VCaP (cell line): ENCODE measurements around the gene TRIM62.

Source experiments
- H3K27ac ChIP-seq: fragments of 450-650 bp; 2 replicates; pipeline ENCODE4 v1.5.1; 2017
- TF ChIP-seq, protein P1 (sequence below): fragments of 450-650 bp; conservative IDR thresholded peaks from 2 replicates; pipeline ENCODE4 v1.5.1; 2017; ENCODE audit warnings: mild to moderate bottlenecking, moderate library complexity

TRIM62 gene

DNA sequence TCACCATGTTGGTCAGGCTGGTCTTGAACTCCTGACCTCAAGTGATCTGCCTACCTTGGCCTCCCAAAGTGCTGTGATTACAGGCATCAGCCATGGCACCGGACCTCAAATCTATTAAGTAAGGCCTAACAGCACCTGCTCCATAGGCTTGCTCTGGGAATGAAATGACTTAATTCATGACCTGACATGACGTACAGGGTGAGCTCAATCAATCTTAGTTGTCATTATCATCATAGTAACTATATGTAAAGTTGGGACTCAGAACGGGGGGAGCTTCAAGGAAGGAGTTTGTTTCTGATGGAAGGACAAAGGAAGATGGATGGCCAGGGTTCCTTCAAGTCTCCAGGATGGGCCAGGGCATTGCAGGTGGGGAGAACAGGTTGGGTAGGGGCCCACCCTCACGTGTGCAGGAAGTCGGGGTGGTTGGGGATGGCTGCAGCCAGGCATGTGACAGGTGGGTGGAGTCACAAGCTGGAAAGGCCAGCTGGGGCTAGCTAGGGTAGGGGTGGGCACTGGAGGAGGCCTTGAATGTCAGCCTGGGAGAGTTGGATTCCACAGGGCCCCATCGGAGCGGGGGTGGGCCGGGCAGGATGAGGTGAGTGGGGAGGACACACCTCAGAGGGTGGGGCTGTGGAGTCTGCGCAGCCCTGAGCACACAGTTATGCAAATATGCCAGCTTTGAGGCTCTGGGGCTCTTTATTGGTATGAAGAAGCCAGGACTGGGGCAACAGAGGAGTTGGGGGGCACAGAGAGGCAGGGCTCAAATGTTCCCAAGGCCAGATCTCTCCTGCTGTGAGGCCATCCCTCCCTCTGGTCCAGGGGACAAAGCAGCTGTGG is 9.6 kb downstream of the TRIM62 start:
- TF ChIP-seq, protein P1, sequence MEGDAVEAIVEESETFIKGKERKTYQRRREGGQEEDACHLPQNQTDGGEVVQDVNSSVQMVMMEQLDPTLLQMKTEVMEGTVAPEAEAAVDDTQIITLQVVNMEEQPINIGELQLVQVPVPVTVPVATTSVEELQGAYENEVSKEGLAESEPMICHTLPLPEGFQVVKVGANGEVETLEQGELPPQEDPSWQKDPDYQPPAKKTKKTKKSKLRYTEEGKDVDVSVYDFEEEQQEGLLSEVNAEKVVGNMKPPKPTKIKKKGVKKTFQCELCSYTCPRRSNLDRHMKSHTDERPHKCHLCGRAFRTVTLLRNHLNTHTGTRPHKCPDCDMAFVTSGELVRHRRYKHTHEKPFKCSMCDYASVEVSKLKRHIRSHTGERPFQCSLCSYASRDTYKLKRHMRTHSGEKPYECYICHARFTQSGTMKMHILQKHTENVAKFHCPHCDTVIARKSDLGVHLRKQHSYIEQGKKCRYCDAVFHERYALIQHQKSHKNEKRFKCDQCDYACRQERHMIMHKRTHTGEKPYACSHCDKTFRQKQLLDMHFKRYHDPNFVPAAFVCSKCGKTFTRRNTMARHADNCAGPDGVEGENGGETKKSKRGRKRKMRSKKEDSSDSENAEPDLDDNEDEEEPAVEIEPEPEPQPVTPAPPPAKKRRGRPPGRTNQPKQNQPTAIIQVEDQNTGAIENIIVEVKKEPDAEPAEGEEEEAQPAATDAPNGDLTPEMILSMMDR = no peak
- no peak overlapping the region for H3K27ac ChIP-seq

DNA sequence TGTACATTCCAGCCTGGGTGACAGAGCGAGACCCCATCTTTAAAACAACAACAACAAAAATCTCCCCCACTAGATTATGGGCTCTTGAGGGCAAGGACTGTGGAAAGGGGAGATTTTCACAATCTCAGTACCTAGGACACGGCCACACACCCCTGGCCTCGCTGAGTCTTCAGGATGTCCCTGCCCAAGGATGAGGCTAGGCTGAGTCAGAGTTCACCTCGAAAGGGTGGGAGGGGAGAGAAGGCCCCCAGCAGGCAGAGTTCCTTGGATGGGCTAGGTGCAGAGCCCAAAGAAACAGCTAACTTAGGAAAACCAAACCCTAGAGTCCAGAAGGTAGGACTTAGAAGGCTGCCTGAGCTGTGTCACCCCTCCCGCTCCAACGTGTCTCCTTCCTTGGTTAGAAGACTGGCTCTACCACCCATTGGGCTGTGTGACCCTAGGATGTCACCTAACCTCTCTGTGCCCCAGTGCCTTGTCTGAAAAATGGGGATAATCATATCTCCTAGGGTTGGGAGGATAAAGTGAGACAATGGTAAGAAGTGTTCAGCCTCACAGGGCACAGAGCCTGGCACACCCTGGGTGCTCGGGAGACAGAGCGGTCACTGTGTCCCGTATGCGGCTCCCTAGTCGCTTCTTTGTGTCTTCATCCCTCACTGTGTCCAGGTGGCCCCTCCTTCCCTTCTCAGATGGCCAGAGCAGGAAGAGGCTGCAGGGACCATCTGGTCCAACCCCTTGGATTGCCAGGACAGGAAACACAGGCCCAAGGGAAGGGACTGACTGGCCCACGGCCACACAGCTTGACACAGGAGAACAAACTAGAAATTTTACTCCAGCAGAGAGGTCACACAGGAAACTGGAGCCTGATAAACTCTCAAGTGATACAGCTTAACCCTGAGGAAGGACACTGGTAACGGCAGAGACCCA is 11.2 kb downstream of the TRIM62 start:
- TF ChIP-seq, protein P1 = no peak
- 0 out of 2 replicates have a peak overlapping the region, but pooled peaks have one; percentile 4 for H3K27ac ChIP-seq

DNA sequence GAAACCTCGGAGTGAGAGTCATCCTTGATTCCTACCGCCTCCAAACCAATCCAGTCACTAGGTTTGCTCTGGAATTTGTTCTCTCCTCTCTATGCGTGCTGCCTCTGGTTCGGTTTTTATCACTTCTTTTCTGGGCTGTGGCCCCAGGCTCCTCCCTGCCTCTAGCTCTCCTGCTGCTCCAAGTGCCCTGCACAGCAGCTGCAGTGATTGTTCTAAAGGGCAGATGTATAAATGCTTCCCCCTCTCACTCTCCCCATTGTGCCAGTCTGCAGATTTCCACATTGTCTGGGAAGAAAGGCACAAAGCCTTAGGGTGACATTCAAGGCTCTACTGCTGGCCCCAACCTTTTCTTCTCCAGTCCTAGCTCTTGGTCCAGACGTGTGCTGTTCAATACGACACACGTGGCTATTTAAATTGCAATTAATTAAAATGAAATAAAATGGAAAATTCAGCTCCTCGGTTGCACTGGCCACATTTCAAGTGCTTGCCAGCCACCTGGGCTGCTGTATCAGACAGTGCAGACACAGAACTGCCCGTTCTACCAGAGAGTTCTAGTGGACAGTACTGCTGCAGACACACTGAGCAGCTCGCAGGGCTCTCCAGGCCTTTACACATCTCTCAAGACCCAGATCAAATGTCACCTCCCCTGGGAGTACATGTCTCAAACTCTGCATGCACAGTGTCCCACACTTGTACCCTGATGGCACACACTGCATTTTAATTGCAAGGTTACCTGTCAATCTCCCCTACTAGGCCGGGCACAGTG is 12.4 kb downstream of the TRIM62 start:
- no peak overlapping the region for H3K27ac ChIP-seq
- TF ChIP-seq, protein P1 = no peak

DNA sequence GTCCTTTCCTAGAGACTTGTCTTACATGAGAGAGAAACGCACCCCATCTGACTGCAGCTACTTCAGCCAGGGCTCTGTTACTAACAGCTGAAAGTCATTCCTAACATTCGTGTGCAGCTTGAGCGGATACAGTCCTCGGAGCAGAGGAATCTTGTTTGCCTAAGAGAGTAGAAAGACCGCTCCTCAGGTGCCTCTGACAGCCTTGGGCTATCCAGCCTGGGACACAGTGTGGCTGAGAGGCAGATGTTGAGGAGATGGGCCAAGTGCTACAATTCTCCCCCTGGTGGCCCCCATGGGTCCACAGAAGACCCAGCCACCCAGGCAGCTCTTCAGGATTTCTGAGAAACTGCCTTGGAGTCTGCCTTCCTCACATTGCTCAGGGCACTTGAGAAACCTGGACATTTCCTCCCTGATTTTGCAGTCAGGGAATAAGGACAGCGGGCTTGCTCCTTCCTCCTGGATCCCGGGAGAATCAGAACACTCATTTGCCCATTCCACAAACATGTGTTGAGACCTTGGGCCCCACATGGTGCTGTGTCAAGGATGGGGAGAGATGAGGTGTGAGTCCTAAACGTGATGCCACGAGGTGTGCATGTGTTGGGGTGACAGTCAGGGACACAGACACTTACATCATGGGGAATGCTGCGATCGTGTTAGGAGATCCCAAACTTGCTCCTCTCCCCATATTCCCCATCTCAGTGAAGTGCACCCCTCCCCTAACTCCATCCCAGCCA is 13.1 kb downstream of the TRIM62 start:
- no peak overlapping the region for H3K27ac ChIP-seq
- TF ChIP-seq, protein P1 = no peak

DNA sequence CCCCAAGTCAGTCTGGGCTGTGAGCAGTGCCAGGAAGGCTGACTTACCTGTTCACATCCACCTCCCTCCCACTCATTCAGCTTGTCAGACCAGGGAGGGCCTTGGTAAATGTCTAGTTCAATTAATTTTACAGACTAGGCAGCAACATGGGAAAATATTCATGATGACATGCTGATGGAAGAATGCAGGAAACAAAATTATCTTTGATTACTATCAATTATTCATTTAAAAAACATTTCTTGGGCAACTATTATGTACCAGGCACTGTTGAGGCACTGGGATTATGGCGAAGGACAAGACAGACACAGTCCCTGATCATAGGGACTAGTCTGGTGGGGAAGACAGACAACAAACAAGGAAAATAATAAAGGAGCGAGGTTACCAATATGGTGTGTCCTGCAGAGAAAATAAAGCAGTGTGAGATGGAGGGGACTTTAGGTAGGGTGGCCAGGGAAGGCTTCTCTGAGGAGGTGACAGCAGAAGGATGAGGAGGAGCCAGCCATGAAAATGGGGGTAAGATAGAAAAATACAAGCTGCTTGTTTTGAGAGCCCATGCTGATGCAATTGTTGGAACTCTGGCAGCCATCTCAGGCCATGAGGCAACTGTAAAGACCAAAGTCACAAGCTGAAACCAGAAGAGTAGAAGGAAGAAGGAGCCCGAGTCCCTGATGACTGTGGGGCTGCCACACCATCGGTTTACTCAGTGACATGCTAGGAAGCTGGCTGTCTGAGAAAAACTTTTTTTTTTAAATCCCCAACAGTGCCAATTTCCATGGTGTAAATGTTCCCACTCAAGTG is 14.0 kb downstream of the TRIM62 start:
- no peak overlapping the region for H3K27ac ChIP-seq
- TF ChIP-seq, protein P1 = no peak

DNA sequence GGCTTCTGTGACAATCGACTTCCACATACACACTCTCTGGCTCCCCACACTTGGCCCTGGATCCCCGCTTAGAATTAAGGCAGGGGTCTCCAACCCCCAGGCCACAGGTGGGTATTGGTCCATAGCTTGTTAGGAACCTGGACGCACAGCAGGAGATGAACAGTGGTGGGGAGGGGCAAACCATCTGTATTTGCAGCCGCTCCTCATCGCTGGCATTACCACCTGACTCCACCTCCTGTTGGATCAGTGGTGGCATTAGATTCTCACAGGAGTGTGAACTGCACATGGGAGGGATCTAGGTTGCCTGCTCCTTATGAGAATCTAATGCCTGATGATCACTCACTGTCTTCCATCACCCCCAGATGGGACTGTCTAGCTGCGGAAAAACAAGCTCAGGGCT is 16.0 kb downstream of the TRIM62 start:
- no peak overlapping the region for H3K27ac ChIP-seq
- TF ChIP-seq, protein P1 = no peak
